Activated naive CD8-positive, alpha-beta T cell treated with anti-CD3 and anti-CD28 coated beads for 36 hours (primary cell): ENCODE measurements around the gene SATB2. TPM values are rescaled to one million over a fixed set of nuclear protein-coding genes. Genes with fewer than 3 reads are reported as not detected.

ENCODE experiments used
- DNase-seq: peaks from one replicate; pipeline ENCODE4 v3.0.0; 2021
- H3K27ac Mint-ChIP-seq: one replicate; pipeline ENCODE4 v1.8.0; 2022; ENCODE audit warnings: mild to moderate bottlenecking, moderate library complexity, mixed read lengths
- H3K27me3 Mint-ChIP-seq: one replicate; pipeline ENCODE4 v1.8.0; 2022; ENCODE audit warnings: mild to moderate bottlenecking, mixed read lengths
- H3K36me3 Mint-ChIP-seq: one replicate; pipeline ENCODE4 v1.8.0; 2021; ENCODE audit warnings: mild to moderate bottlenecking, mixed read lengths
- H3K4me1 Mint-ChIP-seq: one replicate; pipeline ENCODE4 v1.8.0; 2021; ENCODE audit warnings: mixed read lengths
- H3K4me3 Mint-ChIP-seq: one replicate; pipeline ENCODE4 v1.8.0; 2022; ENCODE audit warnings: mild to moderate bottlenecking, moderate library complexity, mixed read lengths
- H3K9me3 Mint-ChIP-seq: one replicate; pipeline ENCODE4 v1.8.0; 2022; ENCODE audit warnings: mixed read lengths
- total RNA-seq, 2 experiments: library from RNA; stranded (reverse); gene quantifications; one replicate each; pipeline ENCODE4 v1.2.3, GENCODE V29; 2021

Gene SATB2
- total RNA-seq, 2 experiments from 2014 or later: 0.27 to 0.28 TPM

DNA sequence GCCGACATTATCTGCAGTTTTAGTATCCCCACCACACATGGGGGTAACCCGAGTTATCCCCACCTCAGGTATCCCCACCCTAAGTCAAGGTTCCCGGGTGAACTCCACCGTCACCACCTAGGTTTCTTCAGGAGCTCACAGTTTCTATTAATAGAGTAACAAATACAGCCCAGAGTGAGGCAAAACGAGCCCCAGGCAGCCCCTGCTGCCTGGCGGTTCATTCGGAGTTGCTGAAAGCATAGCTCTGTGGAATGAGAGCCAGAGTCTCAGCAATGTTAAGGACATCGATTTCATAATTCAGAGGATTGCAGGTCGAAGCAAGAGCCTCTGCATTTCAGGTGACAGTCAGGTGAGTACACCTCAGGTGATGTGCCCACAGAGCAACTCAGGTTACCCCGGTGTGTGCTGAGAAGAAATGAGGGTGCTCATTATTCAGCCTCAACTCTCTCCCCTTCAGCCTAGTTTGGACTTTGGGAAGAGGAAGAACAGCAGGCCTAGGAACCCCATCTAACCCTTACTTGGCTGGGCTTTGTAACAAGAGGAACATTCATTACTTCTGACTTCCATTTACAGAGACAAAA, 10.7 kb downstream of the SATB2 start:
- Mint-ChIP-seq H3K4me3 (no peak overlapping the region), H3K27me3 (peaks cover 57% of the 10 kb centered on the region), H3K36me3 (no peaks in the 10 kb centered on the region), H3K4me1 (no peaks in the 10 kb centered on the region), H3K9me3 (no peaks in the 10 kb centered on the region), H3K27ac (no peak overlapping the region)
- no peak for DNase-seq

DNA sequence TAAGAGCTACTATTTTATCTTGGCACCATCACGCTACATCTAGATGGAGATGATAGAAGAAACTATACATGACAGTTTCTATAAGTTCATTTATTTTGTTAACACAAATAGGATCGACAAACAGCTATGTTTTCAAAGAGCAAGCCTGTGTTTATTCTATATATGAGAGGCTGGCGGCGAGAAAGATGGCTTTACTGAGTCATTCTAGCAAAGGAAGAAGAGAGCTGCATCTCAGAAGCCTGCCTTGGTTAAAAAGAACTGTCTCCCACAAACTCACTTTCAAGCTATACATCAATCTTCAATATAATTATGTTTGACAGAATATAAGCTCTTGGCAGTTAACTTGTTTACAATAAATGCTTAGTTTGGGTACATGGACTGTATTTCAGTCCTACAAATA, 13.0 kb downstream of the SATB2 start:
- Mint-ChIP-seq H3K4me3 (no peak overlapping the region), H3K27me3 (peaks cover 43% of the 10 kb centered on the region), H3K27ac (no peak overlapping the region), H3K4me1 (no peaks in the 10 kb centered on the region), H3K36me3 (no peaks in the 10 kb centered on the region), H3K9me3 (no peaks in the 10 kb centered on the region)
- no peak for DNase-seq

DNA sequence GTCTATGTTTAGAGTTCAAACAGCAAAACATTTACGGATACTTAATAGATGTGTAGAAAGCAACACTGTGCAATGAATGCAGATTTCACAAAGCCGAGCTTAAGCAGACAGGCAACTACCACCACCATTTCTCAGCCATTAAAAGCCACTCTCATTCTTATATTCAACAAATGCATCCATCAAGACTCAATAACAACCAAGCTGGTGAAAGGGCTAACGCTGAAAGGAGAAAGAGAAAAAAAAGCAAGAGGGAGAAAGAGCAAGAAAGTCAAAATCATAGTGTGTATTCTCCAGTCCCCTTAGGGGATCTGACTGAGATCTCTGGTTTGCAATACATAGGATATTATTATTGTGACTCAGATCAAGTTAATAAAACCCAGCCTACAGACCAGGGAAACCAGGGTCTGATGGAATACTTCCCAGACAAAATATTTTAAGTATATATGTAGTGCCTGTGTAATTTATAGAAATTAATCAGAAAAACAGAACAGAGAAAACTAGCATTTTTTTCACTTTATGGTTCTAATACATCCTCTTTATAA, 14.1 kb downstream of the SATB2 start:
- DNase-seq: no peak
- Mint-ChIP-seq H3K9me3 (no peaks in the 10 kb centered on the region), H3K27ac (no peak overlapping the region), H3K36me3 (no peaks in the 10 kb centered on the region), H3K4me1 (no peaks in the 10 kb centered on the region), H3K4me3 (no peak overlapping the region), H3K27me3 (peaks cover 40% of the 10 kb centered on the region)

DNA sequence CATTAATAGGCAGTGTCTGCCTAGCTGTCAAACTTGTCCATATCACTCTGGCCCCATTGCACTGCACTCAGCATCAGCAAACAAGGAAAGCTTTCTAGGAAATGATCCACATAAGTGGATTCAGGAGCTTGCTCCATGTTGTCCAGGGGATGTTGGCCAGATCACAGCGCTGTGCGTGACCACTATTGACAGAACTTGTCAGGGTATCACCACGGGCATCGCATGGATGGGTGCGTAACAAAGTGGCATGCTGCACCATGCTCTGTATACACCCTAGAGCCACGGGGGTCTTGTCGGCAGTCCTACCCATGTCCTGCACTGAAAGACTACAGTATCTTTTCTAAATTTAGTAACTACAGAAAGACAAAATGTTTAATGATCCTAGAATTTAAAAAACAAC, 15.6 kb downstream of the SATB2 start:
- peaks cover 33% of the 10 kb centered on the region for H3K27me3 Mint-ChIP-seq

DNA sequence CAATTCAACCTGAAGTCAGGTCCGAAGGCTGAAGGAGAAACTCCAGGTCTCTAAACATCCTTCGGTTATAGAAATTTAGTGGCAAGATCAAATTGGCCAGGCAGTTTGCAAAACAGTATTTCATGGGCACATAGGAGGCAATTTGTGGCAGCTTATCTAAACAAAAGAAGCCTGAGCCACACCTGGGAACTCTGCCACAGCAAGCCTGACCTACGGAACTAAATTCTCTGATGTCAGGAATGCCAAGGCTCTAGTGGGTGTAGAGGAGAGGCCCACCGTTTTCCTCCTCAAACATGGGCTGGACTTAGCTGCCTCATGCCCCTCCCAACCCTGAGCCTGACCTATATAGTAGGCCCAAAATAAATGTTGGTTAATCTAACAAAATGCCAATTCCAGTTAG, 16.0 kb downstream of the SATB2 start:
- Mint-ChIP-seq H3K27me3 (peaks cover 29% of the 10 kb centered on the region), H3K36me3 (no peaks in the 10 kb centered on the region), H3K4me1 (no peaks in the 10 kb centered on the region), H3K4me3 (no peak overlapping the region), H3K9me3 (no peaks in the 10 kb centered on the region), H3K27ac (no peak overlapping the region)
- DNase-seq: no peak

More for the DNA sequence above, 15.6 kb downstream of the SATB2 start:
- Mint-ChIP-seq H3K4me1 (no peaks in the 10 kb centered on the region), H3K27ac (no peak overlapping the region), H3K36me3 (no peaks in the 10 kb centered on the region), H3K9me3 (no peaks in the 10 kb centered on the region), H3K4me3 (no peak overlapping the region)
- DNase-seq: no peak

DNA sequence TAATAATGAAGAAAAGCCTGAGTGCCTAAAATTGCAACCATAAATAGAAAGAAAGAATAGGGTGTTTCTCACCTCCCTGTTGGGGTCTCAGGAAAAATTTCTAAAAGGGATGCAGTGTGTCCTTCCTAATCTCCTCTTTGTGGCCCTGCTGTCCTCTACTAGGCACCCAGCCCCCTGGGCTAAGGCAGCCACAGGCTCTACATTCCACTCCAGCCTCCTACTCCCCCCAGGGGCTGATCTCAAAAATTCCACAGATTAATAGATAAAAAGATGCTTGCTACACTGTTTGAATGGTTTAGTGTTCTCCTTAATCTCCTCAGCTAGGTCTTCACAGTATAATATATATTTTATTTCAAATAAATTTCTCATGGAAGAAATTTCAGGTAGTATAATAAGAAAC, 17.6 kb downstream of the SATB2 start:
- H3K27me3 Mint-ChIP-seq: peaks cover 16% of the 10 kb centered on the region
- no peak overlapping the region for H3K4me3 Mint-ChIP-seq
- no peaks in the 10 kb centered on the region for H3K4me1 Mint-ChIP-seq
- H3K27ac Mint-ChIP-seq: no peak overlapping the region
- DNase-seq: no peak
- no peaks in the 10 kb centered on the region for H3K36me3 Mint-ChIP-seq
- no peaks in the 10 kb centered on the region for H3K9me3 Mint-ChIP-seq

DNA sequence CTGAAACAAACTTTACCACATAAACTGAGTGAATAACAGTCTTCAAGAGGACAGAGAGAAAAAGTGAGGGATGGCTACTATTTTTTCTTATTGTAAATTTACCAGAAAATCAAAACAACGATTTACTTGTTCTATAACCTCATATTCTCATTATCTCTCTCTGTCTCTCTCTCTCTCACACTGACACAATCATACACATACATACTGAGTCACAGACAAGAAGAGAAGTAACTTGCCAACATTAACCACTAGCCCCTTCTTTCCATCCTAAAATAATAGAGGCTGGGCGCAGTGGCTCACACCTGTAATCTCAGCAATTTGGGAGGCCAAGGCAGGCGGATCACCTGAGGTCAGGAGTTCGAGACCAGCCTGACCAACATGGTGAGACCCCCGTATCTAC, 18.2 kb downstream of the SATB2 start:
- no peak overlapping the region for H3K4me3 Mint-ChIP-seq
- no peaks in the 10 kb centered on the region for H3K9me3 Mint-ChIP-seq
- H3K36me3 Mint-ChIP-seq: no peaks in the 10 kb centered on the region

DNA sequence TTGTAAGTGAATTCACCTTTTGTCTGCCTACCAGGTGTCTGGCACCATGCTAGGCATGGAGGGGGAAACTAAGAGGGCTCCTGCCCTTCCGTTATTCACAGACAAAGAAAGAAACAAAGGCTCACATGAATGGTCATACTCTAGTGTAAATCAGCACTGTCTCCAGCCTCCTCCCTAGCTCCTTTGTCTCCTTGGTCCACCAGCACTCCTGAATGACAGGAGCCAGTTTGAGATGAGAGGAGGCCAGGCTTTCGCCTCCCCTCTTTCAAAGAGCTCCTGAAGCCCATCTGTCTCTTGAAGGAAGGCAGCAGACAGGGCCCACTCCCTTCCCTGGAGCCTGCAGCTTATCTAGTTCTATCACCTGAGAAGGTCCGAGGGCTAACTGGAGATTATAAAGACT, 18.7 kb downstream of the SATB2 start:
- H3K4me3 Mint-ChIP-seq: no peak overlapping the region
- H3K27me3 Mint-ChIP-seq: peaks cover 11% of the 10 kb centered on the region

More for the DNA sequence above, 18.2 kb downstream of the SATB2 start:
- no peak for DNase-seq
- Mint-ChIP-seq H3K27me3 (peaks cover 14% of the 10 kb centered on the region), H3K27ac (no peak overlapping the region), H3K4me1 (no peaks in the 10 kb centered on the region)

DNA sequence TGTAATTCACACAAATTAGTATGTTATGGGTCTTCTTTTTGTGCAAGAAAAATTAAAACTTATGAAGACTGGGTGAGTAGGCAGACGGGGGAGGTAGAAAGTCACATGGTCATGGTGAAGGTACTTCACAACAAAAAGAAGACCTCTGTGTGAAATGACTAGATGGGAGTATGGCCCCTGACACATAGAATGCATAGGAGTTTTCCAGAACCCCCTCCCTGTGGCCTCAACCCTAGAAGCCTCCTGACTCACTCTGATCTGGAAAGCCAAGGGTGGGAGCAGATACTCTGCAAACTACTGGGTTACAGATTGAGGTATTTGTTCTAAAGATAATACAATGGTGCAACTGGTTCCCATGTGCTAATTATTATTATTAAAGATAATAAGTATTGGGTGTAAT, 23.2 kb downstream of the SATB2 start:
- H3K4me3 Mint-ChIP-seq: no peak overlapping the region

More for the DNA sequence above, 18.7 kb downstream of the SATB2 start:
- Mint-ChIP-seq H3K9me3 (no peaks in the 10 kb centered on the region), H3K4me1 (no peaks in the 10 kb centered on the region), H3K27ac (no peak overlapping the region), H3K36me3 (no peaks in the 10 kb centered on the region)
- DNase-seq: no peak

DNA sequence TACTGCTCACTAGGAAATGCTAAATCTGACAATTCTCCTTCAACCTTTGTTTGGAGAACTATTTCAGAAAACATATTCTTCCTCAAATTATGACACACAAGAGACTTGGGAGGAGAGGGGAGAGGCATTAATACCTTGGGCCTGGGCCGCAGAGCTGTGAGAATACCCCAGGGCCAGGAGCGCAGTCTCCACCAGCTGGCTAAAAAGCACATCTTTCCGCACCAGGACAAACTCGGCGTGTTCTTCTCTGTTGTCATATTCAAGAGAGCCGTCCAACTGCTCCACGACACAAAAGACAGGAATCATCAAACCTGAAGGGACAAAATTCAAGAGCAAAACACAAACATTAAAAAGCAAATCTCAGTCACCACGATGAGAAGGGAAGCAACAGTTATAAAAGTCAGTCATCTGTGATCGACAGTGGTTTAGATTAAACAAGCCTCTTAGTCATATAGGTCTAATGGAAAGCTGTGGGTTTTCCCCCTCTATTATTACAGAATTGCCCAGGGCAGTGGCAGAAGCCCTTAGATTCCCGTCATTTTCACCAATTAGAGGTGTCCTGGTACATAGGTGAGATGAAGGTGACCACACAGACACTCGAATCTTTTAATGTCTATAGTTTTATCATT, 24.4 kb downstream of the SATB2 start:
- Mint-ChIP-seq H3K4me3 (no peak overlapping the region), H3K27ac (no peak overlapping the region), H3K36me3 (no peaks in the 10 kb centered on the region), H3K9me3 (no peaks in the 10 kb centered on the region), H3K4me1 (no peaks in the 10 kb centered on the region), H3K27me3 (peaks cover 14% of the 10 kb centered on the region)
- DNase-seq: no peak

More for the DNA sequence above, 23.2 kb downstream of the SATB2 start:
- Mint-ChIP-seq H3K27ac (no peak overlapping the region), H3K27me3 (peaks cover 14% of the 10 kb centered on the region), H3K4me1 (no peaks in the 10 kb centered on the region), H3K9me3 (no peaks in the 10 kb centered on the region), H3K36me3 (no peaks in the 10 kb centered on the region)
- DNase-seq: no peak

DNA sequence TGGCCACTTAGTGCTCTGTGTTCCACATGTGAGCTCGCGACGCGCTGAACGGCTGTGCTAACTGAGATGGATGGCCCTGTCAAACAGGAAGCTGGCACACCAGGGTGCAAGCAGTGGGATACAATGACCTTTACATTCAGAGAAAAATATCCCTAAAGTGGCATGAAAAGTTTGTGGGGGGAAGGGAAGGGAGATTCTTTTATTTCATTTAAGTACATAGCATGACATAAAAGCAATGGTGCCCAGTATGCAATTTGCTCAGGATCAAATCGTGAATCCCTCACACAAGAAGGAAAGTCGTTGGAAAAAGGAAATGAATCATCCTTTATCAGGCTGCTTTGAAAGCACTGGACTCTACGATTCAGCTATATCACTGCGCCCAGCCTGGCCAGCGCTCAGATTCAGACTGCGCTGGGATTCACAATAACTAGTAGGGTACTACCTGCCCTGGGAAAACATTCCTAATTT, 26.0 kb downstream of the SATB2 start:
- peaks cover 17% of the 10 kb centered on the region for H3K27me3 Mint-ChIP-seq
- no peaks in the 10 kb centered on the region for H3K4me1 Mint-ChIP-seq
- no peaks in the 10 kb centered on the region for H3K9me3 Mint-ChIP-seq
- H3K4me3 Mint-ChIP-seq: no peak overlapping the region
- no peak overlapping the region for H3K27ac Mint-ChIP-seq
- no peaks in the 10 kb centered on the region for H3K36me3 Mint-ChIP-seq
- DNase-seq: no peak

DNA sequence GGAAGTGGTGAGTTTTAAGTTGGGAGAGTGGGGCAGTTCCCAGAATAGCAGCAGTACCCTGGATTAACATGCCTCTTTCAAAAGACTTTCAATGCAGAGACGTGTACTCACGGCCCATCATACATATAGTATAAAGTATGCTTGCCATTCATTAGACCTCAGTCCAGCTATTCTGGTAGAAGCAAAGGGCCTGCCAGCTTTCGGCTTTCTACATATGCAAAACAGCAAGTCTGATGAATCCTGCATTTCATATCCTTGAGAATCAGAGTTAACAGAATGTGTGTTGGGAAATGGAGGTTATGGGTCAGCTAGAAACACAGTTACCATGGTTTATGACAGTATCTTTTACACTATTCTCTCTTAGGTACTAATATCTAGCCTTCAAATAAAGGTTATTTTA, 27.5 kb downstream of the SATB2 start:
- Mint-ChIP-seq H3K27me3 (peaks cover 18% of the 10 kb centered on the region), H3K4me3 (no peak overlapping the region), H3K27ac (no peak overlapping the region), H3K4me1 (no peaks in the 10 kb centered on the region), H3K36me3 (no peaks in the 10 kb centered on the region), H3K9me3 (no peaks in the 10 kb centered on the region)
- no peak for DNase-seq

DNA sequence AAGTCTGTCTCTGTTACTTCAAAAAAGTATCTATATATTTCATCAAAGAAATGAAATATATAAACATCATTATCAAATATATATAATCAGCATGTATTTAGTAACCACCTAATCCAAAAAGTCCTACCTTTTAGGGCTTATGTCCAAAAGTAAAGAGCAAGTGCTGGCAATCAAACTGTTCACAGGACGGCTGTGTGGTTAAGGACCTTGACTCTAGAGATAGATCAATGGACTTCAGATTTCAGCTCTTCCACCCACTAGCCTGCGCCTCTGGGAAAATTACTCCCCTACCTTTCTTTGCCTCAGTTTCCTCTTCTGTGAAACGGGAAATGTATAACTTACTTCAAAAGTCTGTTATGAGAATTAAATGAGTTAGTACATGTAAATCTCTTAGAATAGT, 29.4 kb downstream of the SATB2 start:
- no peaks in the 10 kb centered on the region for H3K9me3 Mint-ChIP-seq
- DNase-seq: no peak
- no peak overlapping the region for H3K27ac Mint-ChIP-seq
- H3K27me3 Mint-ChIP-seq: peaks cover 20% of the 10 kb centered on the region
- no peaks in the 10 kb centered on the region for H3K36me3 Mint-ChIP-seq
- no peak overlapping the region for H3K4me3 Mint-ChIP-seq
- no peaks in the 10 kb centered on the region for H3K4me1 Mint-ChIP-seq

DNA sequence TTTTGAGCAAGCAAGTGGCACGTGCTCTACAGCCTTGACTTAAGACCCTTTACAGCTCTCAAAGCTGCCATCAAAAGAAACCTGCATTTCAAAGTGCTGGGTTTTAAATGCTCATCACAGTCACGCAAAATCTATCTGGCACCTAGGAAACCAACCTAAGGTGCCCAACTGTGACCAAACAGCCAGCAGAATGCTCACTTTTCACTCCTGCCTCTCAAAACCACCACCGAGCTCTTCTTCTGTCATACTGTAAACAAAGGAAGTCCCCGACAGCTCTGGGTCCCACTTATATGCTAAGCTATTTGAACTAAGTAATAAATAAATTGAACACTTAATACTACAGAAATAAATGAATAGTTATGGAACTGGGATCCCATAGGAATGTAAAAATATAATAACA, 33.6 kb downstream of the SATB2 start:
- no peak overlapping the region for H3K27ac Mint-ChIP-seq
- no peaks in the 10 kb centered on the region for H3K9me3 Mint-ChIP-seq

DNA sequence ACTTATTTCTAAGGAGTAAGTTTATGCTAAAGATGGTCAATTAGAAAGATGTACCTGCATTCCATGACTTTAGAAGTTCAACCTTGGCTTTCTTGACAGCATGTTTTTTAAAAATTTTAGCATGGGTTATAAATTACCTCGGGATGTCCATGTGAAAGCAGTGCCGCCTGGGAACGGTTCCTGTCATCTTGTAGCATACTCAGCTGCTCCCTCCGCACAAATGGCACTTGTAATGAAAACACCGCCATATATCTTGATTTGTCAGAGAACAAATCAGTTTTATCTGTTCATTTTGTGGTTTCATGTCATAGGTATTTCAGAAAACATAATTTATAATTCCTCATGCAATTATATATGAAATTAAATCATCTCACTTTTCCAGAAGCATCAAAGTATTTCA, 38.3 kb downstream of the SATB2 start:
- peaks cover 4% of the 10 kb centered on the region for H3K27me3 Mint-ChIP-seq
- H3K27ac Mint-ChIP-seq: no peak overlapping the region
- no peaks in the 10 kb centered on the region for H3K36me3 Mint-ChIP-seq
- no peaks in the 10 kb centered on the region for H3K4me1 Mint-ChIP-seq
- no peak overlapping the region for H3K4me3 Mint-ChIP-seq
- no peak for DNase-seq
- H3K9me3 Mint-ChIP-seq: no peaks in the 10 kb centered on the region

More for the DNA sequence above, 33.6 kb downstream of the SATB2 start:
- H3K27me3 Mint-ChIP-seq: peaks cover 9% of the 10 kb centered on the region
- no peaks in the 10 kb centered on the region for H3K4me1 Mint-ChIP-seq
- H3K4me3 Mint-ChIP-seq: no peak overlapping the region
- DNase-seq: no peak
- H3K36me3 Mint-ChIP-seq: no peaks in the 10 kb centered on the region

DNA sequence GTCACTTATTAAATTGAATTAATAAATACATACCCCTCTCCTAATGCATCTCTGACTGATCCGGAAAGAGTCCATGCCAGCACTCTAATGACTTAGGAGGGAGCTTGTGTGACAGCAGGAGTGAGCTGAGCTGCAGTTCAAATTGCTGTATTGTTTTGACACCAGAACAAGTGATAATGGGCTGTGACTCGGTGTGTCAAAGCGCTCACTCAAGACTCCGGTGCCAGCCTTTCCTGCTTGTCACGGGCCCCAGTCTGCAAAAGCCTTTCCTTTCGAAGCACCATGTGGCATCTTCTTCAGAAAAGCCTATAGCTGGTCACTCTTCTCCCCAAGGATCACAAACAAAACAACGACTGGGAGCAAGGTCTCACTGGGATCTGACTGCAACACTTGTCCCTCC, 43.3 kb downstream of the SATB2 start:
- Mint-ChIP-seq H3K36me3 (no peaks in the 10 kb centered on the region), H3K27ac (no peak overlapping the region), H3K27me3 (no peaks in the 10 kb centered on the region), H3K9me3 (no peaks in the 10 kb centered on the region), H3K4me3 (no peak overlapping the region), H3K4me1 (no peaks in the 10 kb centered on the region)
- DNase-seq: no peak
